Sigmoid colon (tissue), 4 donors: ENCODE results near the gene CDK8.

ENCODE experiments used
- CTCF ChIP-seq, 4 experiments: fragments of 450-650 bp in 3 of 4; fragments of 200-600 bp in 1 of 4; IDR thresholded peaks; one replicate each; pipeline ENCODE4 v1.5.1; 2016 to 2019; ENCODE audit warnings: antibody characterized with exemption in 4 of 4, mild to moderate bottlenecking in 3 of 4, moderate library complexity in 2 of 4
- POLR2AphosphoS5 ChIP-seq, 4 donors: sonication (generic); formaldehyde crosslinking; IDR thresholded peaks; one replicate each; pipeline ENCODE4 v1.6.1; 2017; ENCODE audit warnings: antibody characterized with exemption in 4 of 4

- TF ChIP-seq CTCF (IDR thresholded peaks at IDR 0.05) (no peak), POLR2AphosphoS5 (IDR thresholded peaks at IDR 0.05) (no peak)
Measured at GRCh38 chr13:26400545-26400944, 146.6 kb downstream of the CDK8 start.
